HEK293 (cell line): ENCODE results near the gene MAPK9.

ENCODE experiments used
- CTCF ChIA-PET: fragments of 350-600 bp; formaldehyde crosslinking; extraction: SDS; loops from one replicate; lab custom pipeline; 2021; ENCODE audit warnings: antibody characterized with exemption; lab: Yijun Ruan, JAX
- POLR2A ChIA-PET: fragments of 300-600 bp; formaldehyde crosslinking; extraction: SDS; loops from one replicate; lab custom pipeline; 2020; ENCODE audit warnings: antibody characterized with exemption, inconsistent platforms; lab: Yijun Ruan, JAX
- H3K27ac ChIP-seq: fragments of 200-500 bp; sonication (Bioruptor generic); 2 replicates; pipeline ENCODE4 v1.5.1; 2014; ENCODE audit warnings: low read depth, low read length, control low read depth, inconsistent platforms; ENCODE audit errors: extremely low read depth
- H3K36me3 ChIP-seq, 2 experiments: fragments of 200-500 bp in 1 of 2; sonication (Bioruptor generic) in 1 of 2; 1 replicate in 1 of 2; 2 replicates in 1 of 2; pipeline ENCODE4 v1.5.1; 2014 to 2017; ENCODE audit warnings: inconsistent platforms in 2 of 2, low read length in 2 of 2; ENCODE audit not compliant: control insufficient read depth in 2 of 2, insufficient read depth in 1 of 2
- H3K4me1 ChIP-seq: fragments of 200-500 bp; sonication (Bioruptor generic); 2 replicates; pipeline ENCODE4 v1.5.1; 2014; ENCODE audit warnings: mild to moderate bottlenecking, low read length, inconsistent platforms; ENCODE audit not compliant: control insufficient read depth, insufficient read depth
- H3K4me3 ChIP-seq: 2 replicates; pipeline ENCODE4 v1.5.1; 2011; ENCODE audit warnings: low read depth, mild to moderate bottlenecking, control low read depth, low read length, moderate library complexity
- H3K9me3 ChIP-seq: fragments of 200-500 bp; sonication (Bioruptor generic); 2 replicates; pipeline ENCODE4 v1.5.1; 2014; ENCODE audit warnings: low read depth, low read length, inconsistent platforms; ENCODE audit not compliant: control insufficient read depth, insufficient read depth
- GLI2 ChIP-seq: fragments of 450-650 bp; formaldehyde crosslinking; IDR thresholded peaks from 2 replicates; pipeline ENCODE4; 2017; ENCODE audit warnings: missing biosample characterization, missing genetic modification characterization, low read depth, borderline replicate concordance
- GLIS1 ChIP-seq: fragments of 450-650 bp; formaldehyde crosslinking; IDR thresholded peaks from 2 replicates; pipeline ENCODE4 v1.5.1; 2016; ENCODE audit warnings: missing biosample characterization, missing genetic modification characterization
- KLF7 ChIP-seq: fragments of 450-650 bp; formaldehyde crosslinking; IDR thresholded peaks from 2 replicates; pipeline ENCODE4 v1.5.1; 2016; ENCODE audit warnings: missing biosample characterization, missing genetic modification characterization, borderline replicate concordance
- PRDM1 ChIP-seq: fragments of 450-650 bp; formaldehyde crosslinking; IDR thresholded peaks from 2 replicates; pipeline ENCODE4; 2016; ENCODE audit warnings: missing biosample characterization, missing genetic modification characterization
- SP3 ChIP-seq: fragments of 450-650 bp; formaldehyde crosslinking; IDR thresholded peaks from 2 replicates; pipeline ENCODE4 v1.5.1; 2016; ENCODE audit warnings: missing biosample characterization, missing genetic modification characterization
- TCF7L2 ChIP-seq: IDR thresholded peaks from 2 replicates; pipeline ENCODE4 v1.6.1; 2011; ENCODE audit warnings: low read depth, mild to moderate bottlenecking, inconsistent platforms, low read length, moderate library complexity, borderline replicate concordance
- ZBTB20 ChIP-seq: fragments of 450-650 bp; formaldehyde crosslinking; IDR thresholded peaks from 2 replicates; pipeline ENCODE4 v1.5.1; 2016; ENCODE audit warnings: missing biosample characterization, missing genetic modification characterization
- ZBTB21 ChIP-seq: fragments of 450-650 bp; formaldehyde crosslinking; IDR thresholded peaks from 2 replicates; pipeline ENCODE4 v1.5.1; 2017; ENCODE audit warnings: missing biosample characterization, missing genetic modification characterization
- ZFP69B ChIP-seq: fragments of 450-650 bp; formaldehyde crosslinking; IDR thresholded peaks from 2 replicates; pipeline ENCODE4 v1.5.1; 2016; ENCODE audit warnings: missing biosample characterization, missing genetic modification characterization
- ZNF155 ChIP-seq: fragments of 450-650 bp; formaldehyde crosslinking; IDR thresholded peaks from 2 replicates; pipeline ENCODE4 v1.5.1; 2016; ENCODE audit warnings: missing biosample characterization, missing genetic modification characterization
- ZNF184 ChIP-seq: fragments of 450-650 bp; IDR thresholded peaks from 2 replicates; pipeline ENCODE4 v1.5.1; 2018; ENCODE audit warnings: missing biosample characterization, mild to moderate bottlenecking, missing genetic modification characterization
- ZNF211 ChIP-seq: fragments of 450-650 bp; formaldehyde crosslinking; IDR thresholded peaks from 2 replicates; pipeline ENCODE4 v1.5.1; 2016; ENCODE audit warnings: low read depth, missing biosample characterization, missing genetic modification characterization
- ZNF510 ChIP-seq: fragments of 450-650 bp; formaldehyde crosslinking; IDR thresholded peaks from 2 replicates; pipeline ENCODE4 v1.5.1; 2018; ENCODE audit warnings: mild to moderate bottlenecking, missing genetic modification characterization, missing biosample characterization; ENCODE audit not compliant: insufficient replicate concordance
- ZNF521 ChIP-seq: fragments of 450-650 bp; formaldehyde crosslinking; IDR thresholded peaks from 2 replicates; pipeline ENCODE4 v1.5.1; 2017; ENCODE audit warnings: missing biosample characterization, mild to moderate bottlenecking, missing genetic modification characterization
- ZNF561 ChIP-seq: fragments of 450-650 bp; IDR thresholded peaks from 2 replicates; pipeline ENCODE4 v1.5.1; 2018; ENCODE audit warnings: missing biosample characterization, missing genetic modification characterization, borderline replicate concordance
- ZNF596 ChIP-seq: fragments of 450-650 bp; IDR thresholded peaks from 2 replicates; pipeline ENCODE4 v1.5.0; 2018; ENCODE audit warnings: missing biosample characterization, mild to moderate bottlenecking, missing genetic modification characterization, moderate library complexity
- ZNF626 ChIP-seq: fragments of 450-650 bp; sonication (Bioruptor Pico); formaldehyde crosslinking; IDR thresholded peaks from 2 replicates; pipeline ENCODE4 v1.5.1; 2018; ENCODE audit warnings: missing biosample characterization, missing genetic modification characterization, inconsistent platforms
- ZNF654 ChIP-seq: fragments of 450-650 bp; formaldehyde crosslinking; IDR thresholded peaks from 2 replicates; pipeline ENCODE4 v1.5.1; 2016; ENCODE audit warnings: low read depth, missing biosample characterization, missing genetic modification characterization
- ZNF707 ChIP-seq: fragments of 450-650 bp; formaldehyde crosslinking; IDR thresholded peaks from 2 replicates; pipeline ENCODE4 v1.5.1; 2016; ENCODE audit warnings: missing biosample characterization, missing genetic modification characterization
- ZNF76 ChIP-seq: fragments of 450-650 bp; formaldehyde crosslinking; IDR thresholded peaks from 2 replicates; pipeline ENCODE4; 2016; ENCODE audit warnings: low read depth, missing biosample characterization, missing genetic modification characterization, borderline replicate concordance
- ZNF785 ChIP-seq: fragments of 450-650 bp; formaldehyde crosslinking; IDR thresholded peaks from 2 replicates; pipeline ENCODE4 v1.5.1; 2016; ENCODE audit warnings: missing biosample characterization, missing genetic modification characterization
- ZSCAN23 ChIP-seq: fragments of 450-650 bp; formaldehyde crosslinking; IDR thresholded peaks from 2 replicates; pipeline ENCODE4 v1.5.1; 2016; ENCODE audit warnings: missing biosample characterization, missing genetic modification characterization
- TF ChIP-seq, protein P1 (sequence below): fragments of 450-650 bp; formaldehyde crosslinking; IDR thresholded peaks from 2 replicates; pipeline ENCODE4; 2016; ENCODE audit warnings: missing biosample characterization, missing genetic modification characterization
- TF ChIP-seq, protein P2 (sequence below): fragments of 450-650 bp; formaldehyde crosslinking; IDR thresholded peaks from 2 replicates; pipeline ENCODE4 v1.5.1; 2016; ENCODE audit warnings: missing biosample characterization, missing genetic modification characterization

MAPK9 gene

DNA sequence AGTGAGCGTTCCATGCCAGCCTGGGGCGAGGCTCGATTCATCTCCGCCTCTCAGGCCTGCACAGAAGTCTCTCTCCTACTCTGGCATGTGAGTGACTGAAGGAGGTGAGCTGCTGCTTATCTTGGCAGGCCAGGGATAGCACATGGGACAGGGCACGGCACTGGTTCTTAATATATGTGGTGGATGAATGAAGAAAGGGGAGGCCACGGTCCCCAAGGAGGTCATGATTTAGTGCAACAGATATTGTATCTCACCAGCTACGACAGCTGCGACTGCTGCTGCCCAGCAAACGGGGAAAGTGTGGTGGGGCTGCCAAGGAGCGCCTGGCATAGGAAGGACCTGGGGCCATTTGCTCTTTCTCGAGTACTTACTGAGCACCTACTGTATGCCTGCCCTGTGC lies 19.3 kb upstream of the MAPK9 start:
- Histone ChIP-seq H3K36me3 (peaks cover 0 to 34% of the 10 kb centered on the region in 2 experiments; a peak in 1 of 3 replicates), H3K4me1 (no peaks in the 10 kb centered on the region), H3K27ac (no peak overlapping the region), H3K9me3 (no peaks in the 10 kb centered on the region)
- POLR2A ChIA-PET, result no interaction called here
- TF ChIP-seq ZNF211 (tag by site-specific recombination), result no peak
- TF ChIP-seq ZNF521 (tag by site-specific recombination), result no peak
- TF ChIP-seq ZNF596, result no peak
- no peak for TF ChIP-seq ZNF707
- TF ChIP-seq ZBTB20 (tag by site-specific recombination), result no peak
- no peak for TF ChIP-seq ZNF510
- TF ChIP-seq, all 188 proteins: peak for 0
- CTCF ChIA-PET, result no interaction called here
- H3K4me3 ChIP-seq, result no peak overlapping the region

DNA sequence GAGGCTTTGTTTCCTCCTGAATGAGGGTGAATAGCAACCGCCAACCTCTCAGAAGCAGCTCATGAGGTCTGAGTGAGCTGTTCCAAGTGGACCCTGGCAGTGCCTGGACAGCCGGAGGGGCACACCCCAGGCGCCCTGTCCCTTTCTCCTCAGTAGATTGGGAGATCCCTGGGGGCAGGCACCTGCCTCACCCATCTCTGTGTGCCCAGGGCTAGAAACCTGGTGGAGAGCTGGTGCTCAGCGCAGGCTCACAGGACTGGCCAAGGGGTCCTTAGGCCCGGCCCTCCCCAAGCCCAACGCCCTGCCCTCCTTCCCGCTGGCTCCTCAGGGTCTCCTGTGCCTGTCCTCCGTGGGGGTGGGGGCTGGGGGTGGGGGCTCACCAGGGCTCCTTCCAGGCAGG lies 14.9 kb upstream of the MAPK9 start:
- CTCF ChIA-PET, result interaction anchor here (0.6 to 1.2 kb wide), 3 partner anchors 9 to 22 kb away, joined by 5 to 6 read pairs (median 6); no protein-coding TSS in a partner anchor
- no peak for TF ChIP-seq ZNF184
- TF ChIP-seq TCF7L2, result no peak
- TF ChIP-seq GLI2 (tag by site-specific recombination), result no peak
- no peak for TF ChIP-seq ZFP69B
- TF ChIP-seq ZSCAN23 (tag by site-specific recombination), result no peak
- no peak for TF ChIP-seq ZBTB21 (tag by site-specific recombination)
- TF ChIP-seq, all 188 proteins: peak for 0
- Histone ChIP-seq H3K4me1 (no peaks in the 10 kb centered on the region), H3K27ac (no peak overlapping the region), H3K4me3 (no peak overlapping the region), H3K9me3 (no peaks in the 10 kb centered on the region), H3K36me3 (peaks cover 0 to 45% of the 10 kb centered on the region in 2 experiments; a peak in 1 of 3 replicates)
- POLR2A ChIA-PET, result no interaction called here

DNA sequence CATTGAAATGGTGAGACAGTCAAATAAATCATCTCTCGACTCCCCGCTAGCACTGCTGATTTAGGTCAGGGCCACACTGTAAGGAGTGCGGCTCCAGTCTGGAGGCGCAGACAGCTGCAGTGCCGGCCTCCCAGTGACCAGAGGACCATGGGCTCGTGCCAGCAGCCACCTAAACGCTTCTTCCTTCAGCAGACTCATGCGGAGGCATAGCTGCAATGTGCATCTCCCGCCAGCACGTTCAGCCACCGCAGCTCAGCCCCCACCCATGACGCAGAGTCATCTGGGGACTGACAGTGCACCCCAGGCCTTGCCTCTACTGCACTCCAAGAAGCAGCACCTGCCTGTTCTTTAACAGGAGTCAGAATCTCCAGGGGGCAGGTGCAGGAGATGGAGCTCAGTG lies 13.6 kb upstream of the MAPK9 start:
- Histone ChIP-seq H3K27ac (no peak overlapping the region), H3K4me1 (no peaks in the 10 kb centered on the region), H3K4me3 (no peak overlapping the region), H3K36me3 (peaks cover 0 to 49% of the 10 kb centered on the region in 2 experiments; a peak in 1 of 3 replicates), H3K9me3 (no peaks in the 10 kb centered on the region)
- CTCF ChIA-PET, result interaction anchor here (1.1 to 1.8 kb wide), 2 partner anchors 12 to 14 kb away, joined by 3 to 12 read pairs; no protein-coding TSS in a partner anchor
- POLR2A ChIA-PET, result no interaction called here
- TF ChIP-seq SP3 (tag by site-specific recombination), result no peak
- TF ChIP-seq ZNF626 (tag by site-specific recombination), result no peak
- no peak for TF ChIP-seq GLIS1
- TF ChIP-seq ZNF561, result no peak
- TF ChIP-seq PRDM1, result no peak
- TF ChIP-seq KLF7 (tag by site-specific recombination), result no peak
- no peak for TF ChIP-seq ZNF155 (tag by site-specific recombination)
- no peak for TF ChIP-seq TCF7L2
- TF ChIP-seq ZNF76 (tag by site-specific recombination), result no peak
- TF ChIP-seq, protein P1, sequence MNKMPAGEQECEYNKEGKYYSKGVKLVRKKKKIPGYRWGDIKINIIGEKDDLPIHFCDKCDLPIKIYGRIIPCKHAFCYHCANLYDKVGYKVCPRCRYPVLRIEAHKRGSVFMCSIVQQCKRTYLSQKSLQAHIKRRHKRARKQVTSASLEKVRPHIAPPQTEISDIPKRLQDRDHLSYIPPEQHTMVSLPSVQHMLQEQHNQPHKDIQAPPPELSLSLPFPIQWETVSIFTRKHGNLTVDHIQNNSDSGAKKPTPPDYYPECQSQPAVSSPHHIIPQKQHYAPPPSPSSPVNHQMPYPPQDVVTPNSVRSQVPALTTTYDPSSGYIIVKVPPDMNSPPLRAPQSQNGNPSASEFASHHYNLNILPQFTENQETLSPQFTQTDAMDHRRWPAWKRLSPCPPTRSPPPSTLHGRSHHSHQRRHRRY (tag by site-specific recombination), result no peak
- TF ChIP-seq, protein P2, sequence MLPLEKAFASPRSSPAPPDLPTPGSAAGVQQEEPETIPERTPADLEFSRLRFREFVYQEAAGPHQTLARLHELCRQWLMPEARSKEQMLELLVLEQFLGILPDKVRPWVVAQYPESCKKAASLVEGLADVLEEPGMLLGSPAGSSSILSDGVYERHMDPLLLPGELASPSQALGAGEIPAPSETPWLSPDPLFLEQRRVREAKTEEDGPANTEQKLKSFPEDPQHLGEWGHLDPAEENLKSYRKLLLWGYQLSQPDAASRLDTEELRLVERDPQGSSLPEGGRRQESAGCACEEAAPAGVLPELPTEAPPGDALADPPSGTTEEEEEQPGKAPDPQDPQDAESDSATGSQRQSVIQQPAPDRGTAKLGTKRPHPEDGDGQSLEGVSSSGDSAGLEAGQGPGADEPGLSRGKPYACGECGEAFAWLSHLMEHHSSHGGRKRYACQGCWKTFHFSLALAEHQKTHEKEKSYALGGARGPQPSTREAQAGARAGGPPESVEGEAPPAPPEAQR (tag by site-specific recombination), result no peak
- no peak for TF ChIP-seq ZNF785
- no peak for TF ChIP-seq ZNF654
